Vagina (tissue), 2 donors: ENCODE data around the gene QRICH2.

ENCODE experiments used
- CTCF ChIP-seq, 3 experiments: fragments of 450-650 bp in 2 of 3; fragments of 200-600 bp in 1 of 3; sonication (generic) in 1 of 3; IDR thresholded peaks; one replicate each; pipeline ENCODE4 v1.5.1; 2017 to 2019; ENCODE audit warnings: antibody characterized with exemption in 3 of 3, mild to moderate bottlenecking in 2 of 3, moderate library complexity in 2 of 3
- POLR2AphosphoS5 ChIP-seq, 2 donors: sonication (generic); formaldehyde crosslinking; IDR thresholded peaks; one replicate each; pipeline ENCODE4 v1.9.0; 2017; ENCODE audit warnings: antibody characterized with exemption in 2 of 2, mild to moderate bottlenecking in 2 of 2, low read depth in 1 of 2; ENCODE audit not compliant: insufficient read depth in 1 of 2

- no peak for TF ChIP-seq CTCF (IDR thresholded peaks at IDR 0.05)
- no peak for TF ChIP-seq POLR2AphosphoS5 (IDR thresholded peaks at IDR 0.05; ENCODE audit: insufficient read depth in 1 of 2, low read depth in 1 of 2)
Observed at GRCh38 chr17:76350463-76350862, 42.4 kb upstream of the QRICH2 start.
